ENCODE data around the gene MAPK8.
"Not testable (repeated sequence)": the region's sequence is repeated elsewhere in the genome, so short reads cannot be mapped to it uniquely, and the experiment has no call there.

MAPK8 gene

GRCh38 chr10:48336978-48337599 is 30.6 kb downstream of the MAPK8 start:
- DNase-seq = no peak

GRCh38 chr10:48340734-48341133 is 34.3 kb downstream of the MAPK8 start:
- DNase-seq = no peak

GRCh38 chr10:48343106-48343505 is 36.6 kb downstream of the MAPK8 start:
- no peak for DNase-seq

GRCh38 chr10:48343921-48344598 is 37.6 kb downstream of the MAPK8 start:
- no peak for DNase-seq

GRCh38 chr10:48346248-48346647 is 39.8 kb downstream of the MAPK8 start:
- DNase-seq = not testable (repeated sequence)

- DNase-seq = not testable (repeated sequence)
These were observed 41.1 kb downstream of the MAPK8 start for GRCh38 chr10:48347539-48347938.

- DNase-seq = not testable (repeated sequence)
These were observed 41.5 kb downstream of the MAPK8 start for GRCh38 chr10:48347943-48348342.

- DNase-seq = no peak
These were observed 46.8 kb downstream of the MAPK8 start for GRCh38 chr10:48353246-48353645.

- no peak for DNase-seq
These were observed 51.2 kb downstream of the MAPK8 start for GRCh38 chr10:48357631-48358030.

- no peak for DNase-seq
These were observed 51.7 kb downstream of the MAPK8 start for GRCh38 chr10:48358162-48358561.

GRCh38 chr10:48358838-48359237 is 52.4 kb downstream of the MAPK8 start:
- no peak for DNase-seq

- DNase-seq = no peak
These were observed 54.7 kb downstream of the MAPK8 start for GRCh38 chr10:48361176-48361575.

- DNase-seq = peak; percentile 17
These were observed 57.3 kb downstream of the MAPK8 start for GRCh38 chr10:48363617-48364355.

- DNase-seq = peak; percentile 31
These were observed 58.4 kb downstream of the MAPK8 start for GRCh38 chr10:48364659-48365405.

- no peak for DNase-seq
These were observed 59.2 kb downstream of the MAPK8 start for GRCh38 chr10:48365668-48366067.

GRCh38 chr10:48366261-48366660 is 59.8 kb downstream of the MAPK8 start:
- no peak for DNase-seq

- DNase-seq = no peak
These were observed 63.0 kb downstream of the MAPK8 start for GRCh38 chr10:48369501-48369900.

- no peak for DNase-seq
These were observed 71.5 kb downstream of the MAPK8 start for GRCh38 chr10:48377751-48378530.

- DNase-seq = no peak
These were observed 72.2 kb downstream of the MAPK8 start for GRCh38 chr10:48378675-48379074.

- DNase-seq = no peak
These were observed 75.5 kb downstream of the MAPK8 start for GRCh38 chr10:48381971-48382370.

- DNase-seq = no peak
These were observed 76.5 kb downstream of the MAPK8 start for GRCh38 chr10:48382982-48383381.

- no peak for DNase-seq
These were observed 76.9 kb downstream of the MAPK8 start for GRCh38 chr10:48383393-48383792.

GRCh38 chr10:48384699-48384982 is 78.2 kb downstream of the MAPK8 start:
- no peak for DNase-seq

All from NCI-H510A (cell line).